Ectodermal cell (in vitro differentiated cells): ENCODE data around the gene MINDY1. TPM values are rescaled to one million over a fixed set of nuclear protein-coding genes. Genes with fewer than 3 reads are reported as not detected.
A peak's percentile ranks its signal among the peaks of the same experiment; 100 is the strongest.

ENCODE experiments used
- H3K27ac ChIP-seq: 2 replicates; pipeline ENCODE4 v1.7.0; 2013; ENCODE audit warnings: mild to moderate bottlenecking, low read depth, low read length; ENCODE audit not compliant: insufficient read depth, poor library complexity, severe bottlenecking
- H3K27me3 ChIP-seq: 2 replicates; pipeline ENCODE4 v1.7.0; 2013; ENCODE audit warnings: mild to moderate bottlenecking, low read length; ENCODE audit not compliant: insufficient read depth, control insufficient read depth, poor library complexity, severe bottlenecking
- H3K36me3 ChIP-seq: one replicate; pipeline ENCODE4 v1.7.0; 2013; ENCODE audit warnings: low read length; ENCODE audit not compliant: control insufficient read depth, insufficient read depth
- H3K4me1 ChIP-seq: one replicate; pipeline ENCODE4 v1.7.0; 2013; ENCODE audit warnings: low read length; ENCODE audit not compliant: control insufficient read depth, insufficient read depth
- H3K4me3 ChIP-seq: 2 replicates; pipeline ENCODE4 v1.7.0; 2013; ENCODE audit warnings: low read depth, low read length, control low read depth; ENCODE audit not compliant: insufficient read depth
- H3K9me3 ChIP-seq: 2 replicates; pipeline ENCODE4 v1.7.0; 2013; ENCODE audit warnings: mild to moderate bottlenecking, low read length, moderate library complexity; ENCODE audit not compliant: control insufficient read depth
- WGBS, 2 experiments: methylation state at CpG; one replicate each; pipeline ENCODE4 v1.1.7; 2013; ENCODE audit warnings: missing lambda C conversion rate in 2 of 2; 5-methylcytosine and 5-hydroxymethylcytosine counted together
- polyA plus RNA-seq, 4 experiments: library from polyadenylated mRNA; stranded (reverse); fragments of 50-300 nt; gene quantifications; one replicate each; pipeline ENCODE4 v1.2.3, GENCODE V29; 2013

MINDY1 gene
- polyA plus RNA-seq (2013, experiment 1 of 4), result 17.6 TPM
- polyA plus RNA-seq (2013, experiment 2 of 4), result 17.7 TPM
- polyA plus RNA-seq (2013, experiment 3 of 4), result 17.6 TPM
- polyA plus RNA-seq (2013, experiment 4 of 4), result 18.8 TPM

- peak within 1 kb of the TSS; percentile 93 for H3K27ac ChIP-seq
- WGBS, 2 experiments, result 16% methylated on average over 18 of the region's 18 CpGs
- peak within 1 kb of the TSS; percentile 87 for H3K4me3 ChIP-seq
- H3K27me3 ChIP-seq, result no peaks in the 10 kb centered on the region
- no peaks in the 10 kb centered on the region for H3K9me3 ChIP-seq
- no peaks in the 10 kb centered on the region for H3K36me3 ChIP-seq
- H3K4me1 ChIP-seq, result peaks cover 9% of the 10 kb centered on the region
These were observed at the start of gene MINDY1 for GRCh38 chr1:151006327-151007052. MINDY1 (minus strand) TSS chr1:151006902; CDS start chr1:151002617, 4,285 bp downstream.

- Histone ChIP-seq H3K9me3 (no peaks in the 10 kb centered on the region), H3K27ac (no peak overlapping the region), H3K27me3 (no peaks in the 10 kb centered on the region), H3K36me3 (peaks cover 11% of the 10 kb centered on the region), H3K4me1 (peaks cover 8% of the 10 kb centered on the region), H3K4me3 (no peak overlapping the region)
- WGBS, 2 experiments, result 63 to 73% methylated on average over 2 of the region's 2 CpGs
These were observed 49.4 kb upstream of the MINDY1 start for GRCh38 chr1:151056149-151056548.

- Histone ChIP-seq H3K27me3 (no peaks in the 10 kb centered on the region), H3K9me3 (no peaks in the 10 kb centered on the region), H3K4me1 (peaks cover 8% of the 10 kb centered on the region), H3K27ac (no peak overlapping the region), H3K4me3 (no peak overlapping the region), H3K36me3 (peaks cover 11% of the 10 kb centered on the region)
- 93 to 100% methylated on average over 1 of the region's 2 CpGs for whole genome bisulfite sequencing, 2 experiments
These were observed 48.9 kb upstream of the MINDY1 start for GRCh38 chr1:151055581-151055980.

- Histone ChIP-seq H3K4me1 (peaks cover 8% of the 10 kb centered on the region), H3K27ac (no peak overlapping the region), H3K9me3 (no peaks in the 10 kb centered on the region), H3K4me3 (no peak overlapping the region), H3K36me3 (peaks cover 11% of the 10 kb centered on the region), H3K27me3 (no peaks in the 10 kb centered on the region)
- WGBS, 2 experiments, result 91 to 93% methylated on average over 4 of the region's 4 CpGs
These were observed 48.4 kb upstream of the MINDY1 start for GRCh38 chr1:151054971-151055547.

GRCh38 chr1:151051356-151052009, 44.8 kb upstream of the MINDY1 start:
- H3K27me3 ChIP-seq, result no peaks in the 10 kb centered on the region
- no peak overlapping the region for H3K27ac ChIP-seq
- peaks cover 11% of the 10 kb centered on the region for H3K36me3 ChIP-seq
- peaks cover 3% of the 10 kb centered on the region for H3K4me1 ChIP-seq
- H3K4me3 ChIP-seq, result no peak overlapping the region
- WGBS, 2 experiments, result 81 to 84% methylated on average over 2 of the region's 2 CpGs
- no peaks in the 10 kb centered on the region for H3K9me3 ChIP-seq

GRCh38 chr1:151050051-151050688, 43.5 kb upstream of the MINDY1 start:
- no peak overlapping the region for H3K27ac ChIP-seq

GRCh38 chr1:151049458-151049857, 42.8 kb upstream of the MINDY1 start:
- Histone ChIP-seq H3K27me3 (no peaks in the 10 kb centered on the region), H3K9me3 (no peaks in the 10 kb centered on the region), H3K36me3 (peaks cover 7% of the 10 kb centered on the region), H3K27ac (no peak overlapping the region), H3K4me3 (no peak overlapping the region), H3K4me1 (peaks cover 3% of the 10 kb centered on the region)
- 91 to 94% methylated on average over 5 of the region's 5 CpGs for WGBS, 2 experiments

More at GRCh38 chr1:151050051-151050688, 43.5 kb upstream of the MINDY1 start:
- Histone ChIP-seq H3K4me1 (peaks cover 3% of the 10 kb centered on the region), H3K27me3 (no peaks in the 10 kb centered on the region), H3K36me3 (peaks cover 11% of the 10 kb centered on the region), H3K9me3 (no peaks in the 10 kb centered on the region), H3K4me3 (no peak overlapping the region)
- WGBS, 2 experiments, result 95% methylated on average over 2 of the region's 2 CpGs

GRCh38 chr1:151048645-151049032, 41.9 kb upstream of the MINDY1 start:
- Histone ChIP-seq H3K27me3 (no peaks in the 10 kb centered on the region), H3K36me3 (peaks cover 7% of the 10 kb centered on the region), H3K9me3 (no peaks in the 10 kb centered on the region), H3K4me3 (peak overlapping the region; percentile 93), H3K27ac (no peak overlapping the region), H3K4me1 (peaks cover 3% of the 10 kb centered on the region)
- WGBS, 2 experiments, result 37 to 44% methylated on average over 3 of the region's 3 CpGs

GRCh38 chr1:151047925-151048644, 41.4 kb upstream of the MINDY1 start:
- 1% methylated on average over 48 of the region's 48 CpGs for WGBS, 2 experiments
- H3K27ac ChIP-seq, result peak overlapping the region; percentile 71

More at GRCh38 chr1:151047925-151048644, 41.4 kb upstream of the MINDY1 start:
- Histone ChIP-seq H3K9me3 (no peaks in the 10 kb centered on the region), H3K36me3 (peaks cover 5% of the 10 kb centered on the region), H3K27me3 (no peaks in the 10 kb centered on the region), H3K4me3 (peak overlapping the region; percentile 93), H3K4me1 (peaks cover 3% of the 10 kb centered on the region)
